ENCODE measurements around the gene IMPA2. TPM values are rescaled to one million over a fixed set of nuclear protein-coding genes. Genes with fewer than 3 reads are reported as not detected.

Gene IMPA2
- total and polyA plus RNA-seq, 2 of the 13 experiments (the other 11 are each of a cell fraction or from before 2014, with no cell fraction given): 37.8 to 71.8 TPM

DNA sequence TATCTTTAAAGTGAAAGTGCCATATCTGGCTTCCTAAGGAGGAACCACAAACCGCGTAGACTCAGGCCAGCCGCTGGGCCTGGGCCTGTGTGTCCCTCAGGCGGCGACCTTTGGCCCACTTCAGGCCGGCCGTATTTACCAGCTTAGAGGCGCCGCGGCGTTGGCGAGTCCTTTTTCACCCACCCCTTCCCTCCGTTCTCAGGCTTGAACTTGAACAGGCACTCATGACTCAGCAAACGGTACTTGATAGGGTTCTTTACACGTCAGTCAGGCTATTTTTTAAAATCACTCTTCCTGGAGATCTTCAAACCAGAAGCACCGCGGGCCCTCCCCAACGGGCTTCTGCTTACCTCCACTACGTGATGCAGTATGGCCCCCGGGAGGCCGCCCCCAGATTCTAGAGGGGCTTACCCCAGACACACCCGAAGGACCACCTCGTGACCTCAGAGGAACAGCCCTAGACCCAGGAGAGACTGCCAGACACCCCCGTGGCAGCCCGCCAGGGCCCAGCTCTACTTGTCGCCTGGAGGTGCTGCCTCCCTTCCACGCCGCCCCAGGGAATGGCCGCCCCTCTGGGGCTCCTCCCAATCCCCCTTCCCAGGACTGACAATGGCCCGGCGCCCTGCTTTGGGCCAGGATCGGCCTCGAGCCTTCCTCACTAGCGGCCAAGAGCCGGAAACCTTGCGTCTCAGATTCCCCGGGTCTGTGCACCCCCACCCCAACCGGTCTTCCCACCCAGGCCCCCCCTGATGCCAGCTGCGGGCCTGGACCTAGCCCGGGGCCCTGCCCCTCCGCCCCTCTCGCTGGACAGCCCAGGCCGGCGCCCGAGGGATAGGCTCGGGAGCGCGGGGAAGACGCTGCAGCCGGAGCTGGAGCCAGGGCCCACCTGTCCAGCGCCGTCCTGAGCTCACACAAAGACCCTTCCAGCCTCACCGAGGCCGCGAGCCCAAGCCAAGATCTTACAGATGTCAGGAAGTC is 33.8 kb upstream of the IMPA2 start (continued):
- TF ChIP-seq, protein P1, sequence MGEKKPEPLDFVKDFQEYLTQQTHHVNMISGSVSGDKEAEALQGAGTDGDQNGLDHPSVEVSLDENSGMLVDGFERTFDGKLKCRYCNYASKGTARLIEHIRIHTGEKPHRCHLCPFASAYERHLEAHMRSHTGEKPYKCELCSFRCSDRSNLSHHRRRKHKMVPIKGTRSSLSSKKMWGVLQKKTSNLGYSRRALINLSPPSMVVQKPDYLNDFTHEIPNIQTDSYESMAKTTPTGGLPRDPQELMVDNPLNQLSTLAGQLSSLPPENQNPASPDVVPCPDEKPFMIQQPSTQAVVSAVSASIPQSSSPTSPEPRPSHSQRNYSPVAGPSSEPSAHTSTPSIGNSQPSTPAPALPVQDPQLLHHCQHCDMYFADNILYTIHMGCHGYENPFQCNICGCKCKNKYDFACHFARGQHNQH (CRISPR knock-in tag; IDR thresholded peaks at IDR 0.05): peak; percentile 34; the same call in 1 of the 2 replicates
- TF ChIP-seq MED8 (CRISPR knock-in tag; IDR thresholded peaks at IDR 0.05; ENCODE audit: insufficient replicate concordance): no peak
- TF ChIP-seq ZNF207 (IDR thresholded peaks at IDR 0.05; ENCODE audit: borderline replicate concordance): no peak
- TF ChIP-seq, protein P2, sequence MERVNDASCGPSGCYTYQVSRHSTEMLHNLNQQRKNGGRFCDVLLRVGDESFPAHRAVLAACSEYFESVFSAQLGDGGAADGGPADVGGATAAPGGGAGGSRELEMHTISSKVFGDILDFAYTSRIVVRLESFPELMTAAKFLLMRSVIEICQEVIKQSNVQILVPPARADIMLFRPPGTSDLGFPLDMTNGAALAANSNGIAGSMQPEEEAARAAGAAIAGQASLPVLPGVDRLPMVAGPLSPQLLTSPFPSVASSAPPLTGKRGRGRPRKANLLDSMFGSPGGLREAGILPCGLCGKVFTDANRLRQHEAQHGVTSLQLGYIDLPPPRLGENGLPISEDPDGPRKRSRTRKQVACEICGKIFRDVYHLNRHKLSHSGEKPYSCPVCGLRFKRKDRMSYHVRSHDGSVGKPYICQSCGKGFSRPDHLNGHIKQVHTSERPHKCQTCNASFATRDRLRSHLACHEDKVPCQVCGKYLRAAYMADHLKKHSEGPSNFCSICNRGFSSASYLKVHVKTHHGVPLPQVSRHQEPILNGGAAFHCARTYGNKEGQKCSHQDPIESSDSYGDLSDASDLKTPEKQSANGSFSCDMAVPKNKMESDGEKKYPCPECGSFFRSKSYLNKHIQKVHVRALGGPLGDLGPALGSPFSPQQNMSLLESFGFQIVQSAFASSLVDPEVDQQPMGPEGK (CRISPR knock-in tag; IDR thresholded peaks at IDR 0.05): peak; percentile 72
- no peak for TF ChIP-seq ZNF512B (CRISPR knock-in tag; IDR thresholded peaks at IDR 0.05; ENCODE audit: borderline replicate concordance)
- TF ChIP-seq NFIB (CRISPR knock-in tag; IDR thresholded peaks at IDR 0.05; ENCODE audit: borderline replicate concordance): no peak
- peak; percentile 62; the same call in 1 of the 2 replicates for TF ChIP-seq FOXK1 (CRISPR knock-in tag; IDR thresholded peaks at IDR 0.05; ENCODE audit: borderline replicate concordance, low read depth)
- no peak for TF ChIP-seq ZMYM2 (CRISPR knock-in tag; IDR thresholded peaks at IDR 0.05)
- TF ChIP-seq RXRA (CRISPR knock-in tag; IDR thresholded peaks at IDR 0.05): peak; percentile 99
- TF ChIP-seq ZBTB46 (CRISPR knock-in tag; IDR thresholded peaks at IDR 0.05; ENCODE audit: borderline replicate concordance): no peak
- peak; percentile 36; the same call in 1 of the 2 replicates for TF ChIP-seq MYC (CRISPR knock-in tag; IDR thresholded peaks at IDR 0.05; ENCODE audit: borderline replicate concordance)
- TF ChIP-seq, protein P3, sequence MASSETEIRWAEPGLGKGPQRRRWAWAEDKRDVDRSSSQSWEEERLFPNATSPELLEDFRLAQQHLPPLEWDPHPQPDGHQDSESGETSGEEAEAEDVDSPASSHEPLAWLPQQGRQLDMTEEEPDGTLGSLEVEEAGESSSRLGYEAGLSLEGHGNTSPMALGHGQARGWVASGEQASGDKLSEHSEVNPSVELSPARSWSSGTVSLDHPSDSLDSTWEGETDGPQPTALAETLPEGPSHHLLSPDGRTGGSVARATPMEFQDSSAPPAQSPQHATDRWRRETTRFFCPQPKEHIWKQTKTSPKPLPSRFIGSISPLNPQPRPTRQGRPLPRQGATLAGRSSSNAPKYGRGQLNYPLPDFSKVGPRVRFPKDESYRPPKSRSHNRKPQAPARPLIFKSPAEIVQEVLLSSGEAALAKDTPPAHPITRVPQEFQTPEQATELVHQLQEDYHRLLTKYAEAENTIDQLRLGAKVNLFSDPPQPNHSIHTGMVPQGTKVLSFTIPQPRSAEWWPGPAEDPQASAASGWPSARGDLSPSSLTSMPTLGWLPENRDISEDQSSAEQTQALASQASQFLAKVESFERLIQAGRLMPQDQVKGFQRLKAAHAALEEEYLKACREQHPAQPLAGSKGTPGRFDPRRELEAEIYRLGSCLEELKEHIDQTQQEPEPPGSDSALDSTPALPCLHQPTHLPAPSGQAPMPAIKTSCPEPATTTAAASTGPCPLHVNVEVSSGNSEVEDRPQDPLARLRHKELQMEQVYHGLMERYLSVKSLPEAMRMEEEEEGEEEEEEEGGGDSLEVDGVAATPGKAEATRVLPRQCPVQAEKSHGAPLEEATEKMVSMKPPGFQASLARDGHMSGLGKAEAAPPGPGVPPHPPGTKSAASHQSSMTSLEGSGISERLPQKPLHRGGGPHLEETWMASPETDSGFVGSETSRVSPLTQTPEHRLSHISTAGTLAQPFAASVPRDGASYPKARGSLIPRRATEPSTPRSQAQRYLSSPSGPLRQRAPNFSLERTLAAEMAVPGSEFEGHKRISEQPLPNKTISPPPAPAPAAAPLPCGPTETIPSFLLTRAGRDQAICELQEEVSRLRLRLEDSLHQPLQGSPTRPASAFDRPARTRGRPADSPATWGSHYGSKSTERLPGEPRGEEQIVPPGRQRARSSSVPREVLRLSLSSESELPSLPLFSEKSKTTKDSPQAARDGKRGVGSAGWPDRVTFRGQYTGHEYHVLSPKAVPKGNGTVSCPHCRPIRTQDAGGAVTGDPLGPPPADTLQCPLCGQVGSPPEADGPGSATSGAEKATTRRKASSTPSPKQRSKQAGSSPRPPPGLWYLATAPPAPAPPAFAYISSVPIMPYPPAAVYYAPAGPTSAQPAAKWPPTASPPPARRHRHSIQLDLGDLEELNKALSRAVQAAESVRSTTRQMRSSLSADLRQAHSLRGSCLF (CRISPR knock-in tag; IDR thresholded peaks at IDR 0.05; ENCODE audit: borderline replicate concordance): no peak
- peak; percentile 61 for TF ChIP-seq MAX (IDR thresholded peaks at IDR 0.05)
- peak; percentile 81 for TF ChIP-seq GATAD2A (CRISPR knock-in tag; IDR thresholded peaks at IDR 0.05)

Measured in HepG2 (cell line).